ENCODE data around the gene SPATA19. TPM values are rescaled to one million over a fixed set of nuclear protein-coding genes. Genes with fewer than 3 reads are reported as not detected.

The SPATA19 gene
- total and polyA plus RNA-seq, 2 experiments from 2014 or later: not detected

- TF ChIP-seq ZNF462 (CRISPR knock-in tag; IDR thresholded peaks at IDR 0.05): no peak
- TF ChIP-seq CTCF (conservative IDR thresholded peaks at IDR 0.05; ENCODE audit: low read depth in 2 of 2): no peak
- TF ChIP-seq CREB1 (CRISPR knock-in tag; IDR thresholded peaks at IDR 0.05; ENCODE audit: low read depth): no peak
- no peak for TF ChIP-seq ETS1 (IDR thresholded peaks at IDR 0.05)
- TF ChIP-seq STAT1 (IDR thresholded peaks at IDR 0.05; ENCODE audit: unreplicated experiment): no peak
- no peak for TF ChIP-seq NANOG (IDR thresholded peaks at IDR 0.05; ENCODE audit: borderline replicate concordance)
- no peak for TF ChIP-seq ZNF114 (CRISPR knock-in tag; IDR thresholded peaks at IDR 0.05)
These were observed 21.7 kb downstream of the SPATA19 start (continued) for GRCh38 chr11:133823614-133824013.

GRCh38 chr11:133823211-133823610, 22.1 kb downstream of the SPATA19 start:
- Mint-ChIP-seq H3K36me3 (ENCODE audit: low read depth) (no peaks in the 10 kb centered on the region; the same call in 2 of the 3 replicates), H3K4me1 (0 out of 3 replicates have a peak, but pooled peaks cover 2% of the 10 kb centered on the region), H3K4me3 (no peak overlapping the region), H3K27me3 (ENCODE audit: insufficient read depth, low read depth, poor library complexity) (no peaks in the 10 kb centered on the region), H3K9me3 (no peaks in the 10 kb centered on the region), H3K27ac (no peak overlapping the region)
- Histone ChIP-seq H3K4me1 (ENCODE audit: insufficient read depth) (no peaks in the 10 kb centered on the region), H3K36me3 (ENCODE audit: insufficient read depth) (no peaks in the 10 kb centered on the region), H3K27ac (ENCODE audit: low read depth) (no peak overlapping the region), H3F3A (replicated peaks; ENCODE audit: low read depth) (no peaks in the 10 kb centered on the region), H4K20me1 (replicated peaks; ENCODE audit: insufficient read depth) (no peaks in the 10 kb centered on the region), H3K9me2 (ENCODE audit: insufficient read depth) (no peaks in the 10 kb centered on the region), H3K27me3 (ENCODE audit: insufficient read depth) (no peaks in the 10 kb centered on the region), H3K79me2 (replicated peaks; ENCODE audit: insufficient read depth) (no peaks in the 10 kb centered on the region), H3K4me3 (no peak overlapping the region), H3K4me2 (no peak overlapping the region), H2AFZ (no peak overlapping the region)
- ATAC-seq (no peak), DNase-seq (ENCODE audit: low spot score) (no peak)
- no peak for TF ChIP-seq CREB1 (CRISPR knock-in tag; IDR thresholded peaks at IDR 0.05; ENCODE audit: low read depth)
- TF ChIP-seq ZNF331 (CRISPR knock-in tag; IDR thresholded peaks at IDR 0.05; ENCODE audit: low read depth): no peak
- no peak for TF ChIP-seq EZH2 (IDR thresholded peaks at IDR 0.05; ENCODE audit: low read depth, unreplicated experiment)
- no peak for TF ChIP-seq ZNF114 (CRISPR knock-in tag; IDR thresholded peaks at IDR 0.05)
- no peak for TF ChIP-seq JUNB (IDR thresholded peaks at IDR 0.05; ENCODE audit: unreplicated experiment)
